Stimulated activated CD8-positive, alpha-beta memory T cell treated with anti-CD3 and anti-CD28 coated beads, Interleukin-7, amount 100 ng/mL, for 1 hour (primary cell): Measurements from ENCODE around the gene CNTN2.

Source experiments
- DNase-seq, 2 donors: peaks; one replicate each; pipeline ENCODE4 v3.0.0-alpha.2; 2020; ENCODE audit warnings: low read depth in 2 of 2

The CNTN2 gene

GRCh38 chr1:205042911-205043806, at the start of gene CNTN2:
Gene CNTN2 (plus strand): TSS chr1:205043212. CDS start chr1:205053186, 9,974 bp downstream.
- no peak for DNase-seq

GRCh38 chr1:204994086-204994862, 48.7 kb upstream of the CNTN2 start:
- no peak for DNase-seq

GRCh38 chr1:204996981-204997380, 46.0 kb upstream of the CNTN2 start:
- DNase-seq, result no peak

- DNase-seq, result no peak
These were observed 45.2 kb upstream of the CNTN2 start for GRCh38 chr1:204997591-204998355.

- DNase-seq, result no peak
These were observed 41.9 kb upstream of the CNTN2 start for GRCh38 chr1:205001162-205001561.

- DNase-seq, result no peak
These were observed 40.3 kb upstream of the CNTN2 start for GRCh38 chr1:205002705-205003104.

- DNase-seq, result no peak
These were observed 39.5 kb upstream of the CNTN2 start for GRCh38 chr1:205003358-205004131.

- DNase-seq, result no peak
These were observed 38.7 kb upstream of the CNTN2 start for GRCh38 chr1:205004351-205004750.

- DNase-seq, result no peak
These were observed 34.1 kb upstream of the CNTN2 start for GRCh38 chr1:205008896-205009295.

- no peak for DNase-seq
These were observed 33.3 kb upstream of the CNTN2 start for GRCh38 chr1:205009670-205010069.

GRCh38 chr1:205012391-205013140, 30.4 kb upstream of the CNTN2 start:
- no peak for DNase-seq

GRCh38 chr1:205013683-205014367, 29.2 kb upstream of the CNTN2 start:
- DNase-seq, result no peak

- no peak for DNase-seq
These were observed 28.2 kb upstream of the CNTN2 start for GRCh38 chr1:205014783-205015182.

GRCh38 chr1:205015241-205015640, 27.8 kb upstream of the CNTN2 start:
- DNase-seq, result no peak

- DNase-seq, result no peak
These were observed 26.9 kb upstream of the CNTN2 start for GRCh38 chr1:205016075-205016474.

GRCh38 chr1:205016584-205016983, 26.4 kb upstream of the CNTN2 start:
- DNase-seq, result no peak

- DNase-seq, result no peak
These were observed 26.0 kb upstream of the CNTN2 start for GRCh38 chr1:205017001-205017400.

GRCh38 chr1:205017766-205018165, 25.2 kb upstream of the CNTN2 start:
- no peak for DNase-seq

- no peak for DNase-seq
These were observed 24.6 kb upstream of the CNTN2 start for GRCh38 chr1:205018381-205018780.

GRCh38 chr1:205020466-205020865, 22.5 kb upstream of the CNTN2 start:
- DNase-seq, result no peak
